Ishikawa (cell line): ENCODE data around the gene DAG1.

Experiments
- CREB1 ChIP-seq: IDR thresholded peaks from 2 replicates; pipeline ENCODE4 v1.6.1; 2012; ENCODE audit warnings: low read depth
- MAX ChIP-seq: IDR thresholded peaks from 2 replicates; pipeline ENCODE4 v1.6.1; 2012
- RAD21 ChIP-seq: IDR thresholded peaks from 2 replicates; pipeline ENCODE4 v1.6.1; 2012; ENCODE audit warnings: low read depth
- TF ChIP-seq, protein P1 (sequence below): IDR thresholded peaks from 2 replicates; pipeline ENCODE4 v1.6.1; 2012; ENCODE audit warnings: low read depth, mild to moderate bottlenecking

- TF ChIP-seq RAD21: no peak
- no peak for TF ChIP-seq CREB1
- TF ChIP-seq, protein P1, sequence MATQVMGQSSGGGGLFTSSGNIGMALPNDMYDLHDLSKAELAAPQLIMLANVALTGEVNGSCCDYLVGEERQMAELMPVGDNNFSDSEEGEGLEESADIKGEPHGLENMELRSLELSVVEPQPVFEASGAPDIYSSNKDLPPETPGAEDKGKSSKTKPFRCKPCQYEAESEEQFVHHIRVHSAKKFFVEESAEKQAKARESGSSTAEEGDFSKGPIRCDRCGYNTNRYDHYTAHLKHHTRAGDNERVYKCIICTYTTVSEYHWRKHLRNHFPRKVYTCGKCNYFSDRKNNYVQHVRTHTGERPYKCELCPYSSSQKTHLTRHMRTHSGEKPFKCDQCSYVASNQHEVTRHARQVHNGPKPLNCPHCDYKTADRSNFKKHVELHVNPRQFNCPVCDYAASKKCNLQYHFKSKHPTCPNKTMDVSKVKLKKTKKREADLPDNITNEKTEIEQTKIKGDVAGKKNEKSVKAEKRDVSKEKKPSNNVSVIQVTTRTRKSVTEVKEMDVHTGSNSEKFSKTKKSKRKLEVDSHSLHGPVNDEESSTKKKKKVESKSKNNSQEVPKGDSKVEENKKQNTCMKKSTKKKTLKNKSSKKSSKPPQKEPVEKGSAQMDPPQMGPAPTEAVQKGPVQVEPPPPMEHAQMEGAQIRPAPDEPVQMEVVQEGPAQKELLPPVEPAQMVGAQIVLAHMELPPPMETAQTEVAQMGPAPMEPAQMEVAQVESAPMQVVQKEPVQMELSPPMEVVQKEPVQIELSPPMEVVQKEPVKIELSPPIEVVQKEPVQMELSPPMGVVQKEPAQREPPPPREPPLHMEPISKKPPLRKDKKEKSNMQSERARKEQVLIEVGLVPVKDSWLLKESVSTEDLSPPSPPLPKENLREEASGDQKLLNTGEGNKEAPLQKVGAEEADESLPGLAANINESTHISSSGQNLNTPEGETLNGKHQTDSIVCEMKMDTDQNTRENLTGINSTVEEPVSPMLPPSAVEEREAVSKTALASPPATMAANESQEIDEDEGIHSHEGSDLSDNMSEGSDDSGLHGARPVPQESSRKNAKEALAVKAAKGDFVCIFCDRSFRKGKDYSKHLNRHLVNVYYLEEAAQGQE: no peak
- TF ChIP-seq MAX: no peak
Observed at GRCh38 chr3:49530701-49531100, 60.6 kb downstream of the DAG1 start.
